Fibroblast of lung (primary cell): ENCODE data around the gene TMEM196. TPM values are rescaled to one million over a fixed set of nuclear protein-coding genes. Genes with fewer than 3 reads are reported as not detected.

ENCODE experiments used
- DNase-seq, 2 donors: peaks; one replicate each; pipeline versions ENCODE4 v3.0.0 to v3.0.0-alpha.2; 2010; ENCODE audit warnings: low read depth in 2 of 2
- H2AFZ ChIP-seq: 2 replicates; pipeline ENCODE4 v1.5.1; 2012; ENCODE audit warnings: low read length, control low read depth, inconsistent platforms
- H3K27ac ChIP-seq: 2 replicates; pipeline ENCODE4 v1.5.1; 2011; ENCODE audit warnings: low read length, control low read depth; ENCODE audit not compliant: insufficient read depth
- H3K27me3 ChIP-seq: 2 replicates; pipeline ENCODE4 v1.5.1; 2011; ENCODE audit warnings: mild to moderate bottlenecking, low read length; ENCODE audit not compliant: control insufficient read depth, insufficient read depth
- H3K36me3 ChIP-seq: 2 replicates; pipeline ENCODE4 v1.5.1; 2011; ENCODE audit warnings: low read length; ENCODE audit not compliant: control insufficient read depth, insufficient read depth
- H3K4me1 ChIP-seq: 2 replicates; pipeline ENCODE4 v1.5.1; 2011; ENCODE audit warnings: low read length; ENCODE audit not compliant: control insufficient read depth, insufficient read depth; ENCODE audit errors: extremely low read depth
- H3K4me2 ChIP-seq: 2 replicates; pipeline ENCODE4 v1.5.1; 2011; ENCODE audit warnings: low read length, control low read depth; ENCODE audit not compliant: insufficient read depth; ENCODE audit errors: extremely low read depth
- H3K4me3 ChIP-seq, 4 experiments: fragments of 200-600 bp in 1 of 4; sonication (generic) in 1 of 4; replicated peaks in 1 of 4; 2 replicates each; pipeline ENCODE4 v1.5.1; 2011 to 2016; ENCODE audit warnings: low read length in 4 of 4, low read depth in 3 of 4, mild to moderate bottlenecking in 3 of 4, control low read depth in 2 of 4, inconsistent platforms in 1 of 4, mixed read lengths in 1 of 4; ENCODE audit not compliant: insufficient read depth in 1 of 4; ENCODE audit errors: control extremely low read depth in 1 of 4
- H3K79me2 ChIP-seq: 2 replicates; pipeline ENCODE4 v1.5.1; 2012; ENCODE audit warnings: mild to moderate bottlenecking, low read length, inconsistent platforms; ENCODE audit not compliant: control insufficient read depth, insufficient read depth
- H3K9ac ChIP-seq: 2 replicates; pipeline ENCODE4 v1.5.1; 2011; ENCODE audit warnings: mild to moderate bottlenecking, low read length, control low read depth; ENCODE audit not compliant: insufficient read depth
- H3K9me3 ChIP-seq: 2 replicates; pipeline ENCODE4 v1.5.1; 2012; ENCODE audit warnings: low read depth, low read length; ENCODE audit not compliant: control insufficient read depth, insufficient read depth
- H4K20me1 ChIP-seq: 2 replicates; pipeline ENCODE4 v1.5.1; 2011; ENCODE audit warnings: low read length; ENCODE audit not compliant: control insufficient read depth, insufficient read depth; ENCODE audit errors: extremely low read depth
- EZH2 ChIP-seq: IDR thresholded peaks from 2 replicates; pipeline ENCODE4 v1.5.1; 2012; ENCODE audit warnings: low read length, control low read depth, mild to moderate bottlenecking; ENCODE audit errors: missing control alignments
- polyA plus RNA-seq, 2 donors: library from polyadenylated mRNA; depleted of rRNA in 1 of 2; stranded (reverse) in 1 of 2; unstranded in 1 of 2; fragments of >200 nt; gene quantifications; 2 replicates each; pipeline ENCODE4 v1.2.1, GENCODE V29; 2011 to 2012; ENCODE audit warnings: missing spikeins in 1 of 2
- total RNA-seq: library from RNA; depleted of rRNA; stranded (reverse); fragments of >200 nt; gene quantifications from 2 replicates; pipeline ENCODE4 v1.2.1, GENCODE V29; 2014
- TF ChIP-seq, protein P1 (sequence below), 2 donors: IDR thresholded peaks in 1 of 2; conservative IDR thresholded peaks in 1 of 2; 1 replicate in 1 of 2; 2 replicates in 1 of 2; pipeline ENCODE4 v1.5.1; 2011 to 2012; ENCODE audit warnings: low read length in 2 of 2, control low read depth in 1 of 2, inconsistent platforms in 1 of 2, low read depth in 1 of 2, mild to moderate bottlenecking in 1 of 2

The TMEM196 gene
- total and polyA plus RNA-seq, 2 donors (not counting 1 experiment from before 2014, with no cell fraction given): not detected

DNA sequence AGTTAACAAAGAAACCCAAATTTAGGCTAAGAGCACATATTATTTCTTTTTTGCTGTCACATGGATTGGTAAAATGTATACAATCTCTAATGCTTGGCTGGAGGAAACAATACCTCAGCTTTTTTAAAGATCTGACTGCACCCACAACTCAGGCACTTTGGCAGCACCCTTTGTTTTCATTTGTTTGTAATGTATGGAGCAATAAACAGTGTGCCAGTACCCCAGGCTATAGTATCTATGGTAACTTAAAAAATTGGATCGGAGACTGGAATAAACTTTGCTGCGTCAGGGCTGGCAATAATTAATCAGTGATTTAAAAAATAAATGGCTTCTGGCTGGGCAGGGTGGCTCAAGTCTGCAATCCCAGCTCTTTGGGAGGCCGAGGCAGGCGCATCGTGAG is 91.8 kb downstream of the TMEM196 start:
- Histone ChIP-seq H3K9me3 (no peaks in the 10 kb centered on the region), H3K4me3 (no peak overlapping the region), H2AFZ (no peak overlapping the region), H3K36me3 (no peaks in the 10 kb centered on the region), H3K4me1 (no peaks in the 10 kb centered on the region), H3K79me2 (no peaks in the 10 kb centered on the region), H3K27me3 (no peaks in the 10 kb centered on the region), H3K27ac (no peak overlapping the region), H3K4me2 (no peak overlapping the region), H4K20me1 (no peaks in the 10 kb centered on the region), H3K9ac (no peak overlapping the region)
- no peak for DNase-seq
- no peak for TF ChIP-seq EZH2
- TF ChIP-seq, protein P1, sequence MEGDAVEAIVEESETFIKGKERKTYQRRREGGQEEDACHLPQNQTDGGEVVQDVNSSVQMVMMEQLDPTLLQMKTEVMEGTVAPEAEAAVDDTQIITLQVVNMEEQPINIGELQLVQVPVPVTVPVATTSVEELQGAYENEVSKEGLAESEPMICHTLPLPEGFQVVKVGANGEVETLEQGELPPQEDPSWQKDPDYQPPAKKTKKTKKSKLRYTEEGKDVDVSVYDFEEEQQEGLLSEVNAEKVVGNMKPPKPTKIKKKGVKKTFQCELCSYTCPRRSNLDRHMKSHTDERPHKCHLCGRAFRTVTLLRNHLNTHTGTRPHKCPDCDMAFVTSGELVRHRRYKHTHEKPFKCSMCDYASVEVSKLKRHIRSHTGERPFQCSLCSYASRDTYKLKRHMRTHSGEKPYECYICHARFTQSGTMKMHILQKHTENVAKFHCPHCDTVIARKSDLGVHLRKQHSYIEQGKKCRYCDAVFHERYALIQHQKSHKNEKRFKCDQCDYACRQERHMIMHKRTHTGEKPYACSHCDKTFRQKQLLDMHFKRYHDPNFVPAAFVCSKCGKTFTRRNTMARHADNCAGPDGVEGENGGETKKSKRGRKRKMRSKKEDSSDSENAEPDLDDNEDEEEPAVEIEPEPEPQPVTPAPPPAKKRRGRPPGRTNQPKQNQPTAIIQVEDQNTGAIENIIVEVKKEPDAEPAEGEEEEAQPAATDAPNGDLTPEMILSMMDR (conservative IDR thresholded peaks at IDR 0.05 in 1 of 2, IDR thresholded peaks at IDR 0.05 in 1 of 2; ENCODE audit: low read depth in 1 of 2, low read length in 2 of 2): no peak

DNA sequence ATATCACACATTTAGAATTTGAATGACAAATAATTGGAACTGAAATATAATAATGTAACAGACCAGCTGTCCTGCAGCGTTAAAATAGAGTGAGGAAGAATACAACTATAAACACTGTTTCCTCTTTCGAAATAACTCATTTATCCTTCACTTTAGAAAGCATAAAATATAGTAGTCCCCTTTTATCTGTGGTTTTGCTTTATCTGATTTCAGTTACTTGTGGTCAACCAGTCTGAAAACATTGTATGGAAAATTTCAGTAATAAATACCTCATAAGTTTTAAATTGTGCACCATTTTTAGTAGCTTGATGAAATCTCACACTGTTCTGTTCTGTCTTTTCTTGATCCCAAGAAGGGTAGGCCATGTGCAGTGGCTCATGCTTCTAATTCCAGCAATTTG is 96.2 kb downstream of the TMEM196 start:
- DNase-seq: peak; percentile 41 to 50
- Histone ChIP-seq H3K27me3 (no peaks in the 10 kb centered on the region), H2AFZ (no peak overlapping the region), H4K20me1 (no peaks in the 10 kb centered on the region), H3K9ac (no peak overlapping the region), H3K4me3 (no peak overlapping the region), H3K4me2 (no peak overlapping the region), H3K79me2 (no peaks in the 10 kb centered on the region), H3K36me3 (no peaks in the 10 kb centered on the region), H3K9me3 (no peaks in the 10 kb centered on the region), H3K4me1 (no peaks in the 10 kb centered on the region), H3K27ac (no peak overlapping the region)
- TF ChIP-seq, protein P1 (conservative IDR thresholded peaks at IDR 0.05 in 1 of 2, IDR thresholded peaks at IDR 0.05 in 1 of 2; ENCODE audit: low read depth in 1 of 2, low read length in 2 of 2): no peak
- TF ChIP-seq EZH2: no peak

DNA sequence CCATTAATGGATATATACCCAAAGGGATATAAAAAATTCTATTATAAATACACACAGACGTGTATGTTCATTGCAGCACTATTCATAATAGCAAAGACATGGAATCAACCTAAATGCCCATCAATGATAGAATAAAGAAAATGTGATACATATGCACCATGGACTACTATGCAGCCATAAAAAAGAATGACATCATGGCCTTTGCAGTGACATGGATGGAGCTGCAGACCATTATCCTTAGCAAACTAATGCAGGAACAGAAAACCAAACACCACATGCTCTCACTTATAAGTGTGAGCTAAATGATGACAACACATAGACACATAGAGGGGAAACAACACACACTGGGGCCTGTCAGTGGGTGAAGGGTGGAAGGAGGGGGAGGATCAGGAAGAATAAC is 97.6 kb downstream of the TMEM196 start:
- no peak overlapping the region for H3K27ac ChIP-seq
- TF ChIP-seq EZH2: no peak
- TF ChIP-seq, protein P1 (conservative IDR thresholded peaks at IDR 0.05 in 1 of 2, IDR thresholded peaks at IDR 0.05 in 1 of 2; ENCODE audit: low read depth in 1 of 2, low read length in 2 of 2): no peak
- no peak overlapping the region for H2AFZ ChIP-seq
- H3K4me1 ChIP-seq: no peaks in the 10 kb centered on the region
- no peak for DNase-seq
- no peak overlapping the region for H3K4me2 ChIP-seq
- H3K36me3 ChIP-seq: no peaks in the 10 kb centered on the region
- no peak overlapping the region for H3K9ac ChIP-seq
- no peaks in the 10 kb centered on the region for H3K9me3 ChIP-seq
- H3K79me2 ChIP-seq: no peaks in the 10 kb centered on the region
- H3K4me3 ChIP-seq: no peak overlapping the region
- no peaks in the 10 kb centered on the region for H4K20me1 ChIP-seq
- no peaks in the 10 kb centered on the region for H3K27me3 ChIP-seq
